Measurements from ENCODE around the gene RGS17. TPM values are rescaled to one million over a fixed set of nuclear protein-coding genes. Genes with fewer than 3 reads are reported as not detected.

Gene RGS17
- total RNA-seq, 1 donor from 2014 or later: not detected

- intact Hi-C loops (cut with micrococcal nuclease): no loop called here
Observed at GRCh38 chr6:153085239-153085638, 45.8 kb downstream of the RGS17 start.

GRCh38 chr6:153084393-153084792 lies 46.7 kb downstream of the RGS17 start:
- intact Hi-C loops (cut with micrococcal nuclease): no loop called here

GRCh38 chr6:153083869-153084268 lies 47.2 kb downstream of the RGS17 start:
- intact Hi-C loops (cut with micrococcal nuclease): no loop called here

GRCh38 chr6:153081914-153082313 lies 49.2 kb downstream of the RGS17 start:
- intact Hi-C loops (cut with micrococcal nuclease): no loop called here

- intact Hi-C loops (cut with micrococcal nuclease): no loop called here
Observed at GRCh38 chr6:153076431-153076830, 54.7 kb downstream of the RGS17 start.

- intact Hi-C loops (cut with micrococcal nuclease): no loop called here
Observed at GRCh38 chr6:153074761-153075160, 56.3 kb downstream of the RGS17 start.

- intact Hi-C loops (cut with micrococcal nuclease): no loop called here
Observed at GRCh38 chr6:153073841-153074240, 57.2 kb downstream of the RGS17 start.

GRCh38 chr6:153070756-153071155 lies 60.3 kb downstream of the RGS17 start:
- intact Hi-C loops (cut with micrococcal nuclease): no loop called here

- intact Hi-C loops (cut with micrococcal nuclease): no loop called here
Observed at GRCh38 chr6:153069897-153070296, 61.2 kb downstream of the RGS17 start.

- intact Hi-C loops (cut with micrococcal nuclease): no loop called here
Observed at GRCh38 chr6:153065222-153065621, 65.9 kb downstream of the RGS17 start.

GRCh38 chr6:153063936-153064335 lies 67.1 kb downstream of the RGS17 start:
- intact Hi-C loops (cut with micrococcal nuclease): no loop called here

GRCh38 chr6:153062516-153062915 lies 68.6 kb downstream of the RGS17 start:
- intact Hi-C loops (cut with micrococcal nuclease): no loop called here

GRCh38 chr6:153059757-153060156 lies 71.3 kb downstream of the RGS17 start:
- intact Hi-C loops (cut with micrococcal nuclease): no loop called here

- intact Hi-C loops (cut with micrococcal nuclease): no loop called here
Observed at GRCh38 chr6:153059311-153059710, 71.8 kb downstream of the RGS17 start.

GRCh38 chr6:153058909-153059308 lies 72.2 kb downstream of the RGS17 start:
- intact Hi-C loops (cut with micrococcal nuclease): no loop called here

- intact Hi-C loops (cut with micrococcal nuclease): no loop called here
Observed at GRCh38 chr6:153058291-153058690, 72.8 kb downstream of the RGS17 start.

GRCh38 chr6:153056308-153056707 lies 74.8 kb downstream of the RGS17 start:
- intact Hi-C loops (cut with micrococcal nuclease): no loop called here

- intact Hi-C loops (cut with micrococcal nuclease): no loop called here
Observed at GRCh38 chr6:153051801-153052200, 79.3 kb downstream of the RGS17 start.

- intact Hi-C loops (cut with micrococcal nuclease): no loop called here
Observed at GRCh38 chr6:153048631-153049030, 82.5 kb downstream of the RGS17 start.

- intact Hi-C loops (cut with micrococcal nuclease): no loop called here
Observed at GRCh38 chr6:153047386-153047785, 83.7 kb downstream of the RGS17 start.

- intact Hi-C loops (cut with micrococcal nuclease): no loop called here
Observed at GRCh38 chr6:153045271-153045670, 85.8 kb downstream of the RGS17 start.

- intact Hi-C loops (cut with micrococcal nuclease): no loop called here
Observed at GRCh38 chr6:153044295-153044694, 86.8 kb downstream of the RGS17 start.

GRCh38 chr6:153043719-153044118 lies 87.4 kb downstream of the RGS17 start:
- intact Hi-C loops (cut with micrococcal nuclease): no loop called here

GRCh38 chr6:153038378-153039057 lies 92.6 kb downstream of the RGS17 start:
- intact Hi-C loops (cut with micrococcal nuclease): no loop called here

All from T-helper 2 cell treated with Interferon-gamma antibody and Interleukin-4, amounts not matched to agents 100 ng/mL and 5 ng/mL, for 36 hours (primary cell).